HK-2 (cell line): ENCODE results near the gene AANAT.

Source experiments
- DNase-seq: peaks from one replicate; pipeline ENCODE4 v3.0.0-alpha.2; 2018; ENCODE audit not compliant: unreplicated experiment

AANAT gene

GRCh38 chr17:76468634-76469010 is 1.2 kb downstream of the AANAT start:
- DNase-seq = no peak

GRCh38 chr17:76469076-76469990 is 1.9 kb downstream of the AANAT start:
- no peak for DNase-seq

- DNase-seq = no peak
Observed at GRCh38 chr17:76469991-76470739, 2.8 kb downstream of the AANAT start.

DNA sequence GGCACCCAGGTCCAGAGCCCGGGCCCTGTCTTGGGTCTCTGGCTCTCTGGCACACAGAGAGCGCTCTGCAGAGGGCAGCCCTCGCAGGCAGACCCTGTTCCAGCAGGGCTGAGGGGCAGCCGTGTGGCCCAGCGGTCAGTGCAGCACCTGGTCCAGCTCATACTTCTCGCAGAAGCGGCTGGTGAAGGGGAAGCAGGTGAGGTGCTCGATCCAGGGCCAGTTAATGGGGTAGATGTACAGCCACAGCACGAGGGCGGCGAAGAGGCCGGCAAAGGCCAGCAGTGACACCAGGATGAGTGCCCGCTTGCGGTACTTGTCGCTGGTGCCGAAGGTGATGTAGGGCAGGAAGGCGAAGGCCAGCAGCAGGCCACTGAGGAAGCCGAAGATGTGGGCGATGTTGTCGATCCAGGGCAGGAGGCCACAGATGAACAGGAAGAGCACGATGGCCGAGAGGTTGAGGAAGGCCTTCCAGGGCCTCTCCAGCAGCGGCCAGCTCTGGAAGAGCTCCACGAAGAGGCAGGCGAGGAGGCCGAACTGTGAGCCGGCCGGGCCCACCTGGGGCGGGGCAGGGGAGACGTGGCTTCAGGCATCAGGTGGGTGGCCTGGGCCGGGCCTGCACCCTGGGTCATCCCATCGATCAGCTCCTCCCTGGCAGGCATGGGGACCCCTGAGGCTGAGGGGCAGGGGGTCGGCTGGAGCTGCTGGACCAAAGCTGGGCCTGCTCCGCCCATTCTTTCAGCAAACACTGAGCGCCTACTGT is 4.3 kb downstream of the AANAT start:
- DNase-seq = no peak

DNA sequence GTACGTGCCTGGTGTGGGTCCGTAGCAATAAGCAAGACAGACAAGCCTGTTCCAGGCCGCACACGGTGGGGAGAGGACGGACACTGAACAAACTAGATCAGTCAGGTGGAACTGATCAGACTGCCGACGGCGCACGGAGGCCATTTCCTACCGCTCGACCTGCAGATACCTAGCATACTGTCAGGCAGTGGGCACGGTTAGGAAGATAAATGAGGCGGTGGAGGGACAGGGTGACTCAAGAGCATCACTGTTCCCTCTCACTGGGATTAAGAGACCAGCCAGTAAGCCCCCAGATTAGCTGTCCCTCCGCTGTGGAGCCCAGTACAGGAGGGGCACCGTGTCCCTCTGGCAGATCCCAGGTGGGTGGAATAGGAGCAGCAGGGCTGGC is 4.8 kb downstream of the AANAT start:
- DNase-seq = no peak

GRCh38 chr17:76472726-76473125 is 5.3 kb downstream of the AANAT start:
- DNase-seq = no peak

DNA sequence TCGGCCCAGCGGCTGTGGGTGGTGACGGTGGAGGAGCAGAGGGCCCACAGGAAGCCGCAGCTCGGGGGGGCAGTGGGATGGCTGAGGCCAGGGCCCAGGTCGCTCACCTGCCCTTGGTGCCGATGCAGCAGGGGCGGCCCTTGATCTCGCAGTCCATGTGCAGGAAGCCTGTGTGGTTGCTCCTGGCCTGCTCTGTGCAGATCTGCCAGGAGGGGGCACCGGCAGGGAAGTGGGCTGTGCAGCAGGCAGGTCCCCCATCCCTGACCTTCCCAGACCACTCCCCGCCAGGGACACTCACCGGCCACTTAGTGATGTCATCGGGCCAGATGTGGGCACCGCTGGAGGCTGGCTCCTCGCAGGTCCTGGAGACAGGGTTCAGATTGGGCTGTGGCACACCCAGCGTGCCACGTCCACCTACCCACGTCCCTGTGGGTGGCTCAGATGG is 6.2 kb downstream of the AANAT start:
- DNase-seq = no peak

DNA sequence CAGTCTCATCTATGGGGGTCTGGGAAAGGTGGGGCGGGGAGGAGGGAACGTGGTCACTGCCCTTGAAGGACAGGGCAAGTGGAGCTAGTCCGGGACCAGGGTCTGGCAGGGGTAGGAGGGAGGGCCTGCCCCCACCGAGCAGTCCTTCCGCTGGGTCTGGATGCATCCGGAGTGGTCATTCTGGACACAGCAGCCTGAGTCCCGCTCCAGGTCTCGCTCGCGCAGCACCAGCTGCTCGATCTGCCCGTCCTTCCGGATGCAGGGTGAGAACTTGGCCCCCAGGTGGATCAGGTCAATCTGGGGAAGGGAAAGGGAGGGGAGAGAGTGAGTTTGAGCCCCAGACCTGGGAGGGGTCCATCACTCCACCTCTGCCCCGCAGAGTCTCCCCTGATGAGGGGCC is 6.8 kb downstream of the AANAT start:
- no peak for DNase-seq

DNA sequence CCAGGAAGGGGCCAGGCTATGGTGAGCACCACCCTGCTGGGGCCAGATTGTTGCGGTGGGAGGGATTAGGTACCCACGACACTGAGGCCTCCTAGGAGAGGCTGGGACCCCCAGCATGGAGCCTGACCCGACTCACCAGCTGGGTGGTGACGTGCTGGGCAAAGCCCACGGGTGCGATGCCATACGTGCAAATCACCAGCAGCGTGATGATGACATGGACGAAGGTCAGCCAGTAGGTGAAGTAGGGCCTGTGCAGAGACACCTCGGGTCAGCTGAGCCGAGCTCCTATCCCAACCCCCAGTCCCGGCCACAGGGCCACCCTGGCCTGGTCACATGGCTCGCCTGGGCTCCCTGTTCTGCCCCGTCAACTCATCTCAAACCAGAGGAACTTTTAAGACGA is 7.5 kb downstream of the AANAT start:
- no peak for DNase-seq

- DNase-seq = no peak
Observed at GRCh38 chr17:76475302-76475701, 7.9 kb downstream of the AANAT start.

DNA sequence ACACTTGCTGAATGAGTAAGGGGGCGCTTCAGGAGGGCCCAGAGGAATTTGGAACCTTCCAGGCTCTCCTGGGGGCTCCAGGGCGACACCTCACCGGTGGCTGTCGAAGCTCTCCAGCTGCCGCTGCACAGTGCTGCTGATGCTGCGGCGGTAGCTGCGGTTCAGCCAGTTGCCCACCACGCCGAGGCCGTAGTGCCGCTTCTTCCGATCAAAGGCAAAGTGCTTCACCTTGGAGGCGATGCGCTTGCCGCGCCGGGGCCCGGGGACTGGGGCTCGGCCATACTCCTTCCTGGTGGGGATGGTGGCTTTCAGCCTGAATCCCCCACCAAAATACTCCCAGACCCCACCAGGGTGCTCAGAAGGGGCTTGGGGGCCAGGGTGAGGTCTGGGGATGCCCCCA is 9.3 kb downstream of the AANAT start:
- DNase-seq = no peak

DNA sequence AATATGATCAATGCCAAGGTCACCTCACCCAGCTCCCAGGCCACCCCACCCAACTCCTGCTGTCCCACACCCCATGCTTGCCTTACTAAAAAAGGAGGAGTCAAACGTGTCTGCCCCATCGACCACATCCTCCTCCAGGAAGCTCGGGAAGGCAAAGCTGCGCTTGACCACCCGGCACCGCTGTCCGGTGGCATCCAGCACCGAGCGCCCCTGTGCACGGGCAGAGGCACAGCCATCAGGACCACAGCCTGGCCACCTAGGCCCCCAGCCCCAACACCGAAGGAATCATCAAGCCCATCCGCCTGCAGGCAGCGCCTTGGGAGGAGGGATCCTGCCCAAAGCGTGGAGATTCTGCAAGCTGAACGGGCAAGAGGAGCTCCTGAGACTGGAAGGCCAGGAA is 10.2 kb downstream of the AANAT start:
- DNase-seq = no peak

DNA sequence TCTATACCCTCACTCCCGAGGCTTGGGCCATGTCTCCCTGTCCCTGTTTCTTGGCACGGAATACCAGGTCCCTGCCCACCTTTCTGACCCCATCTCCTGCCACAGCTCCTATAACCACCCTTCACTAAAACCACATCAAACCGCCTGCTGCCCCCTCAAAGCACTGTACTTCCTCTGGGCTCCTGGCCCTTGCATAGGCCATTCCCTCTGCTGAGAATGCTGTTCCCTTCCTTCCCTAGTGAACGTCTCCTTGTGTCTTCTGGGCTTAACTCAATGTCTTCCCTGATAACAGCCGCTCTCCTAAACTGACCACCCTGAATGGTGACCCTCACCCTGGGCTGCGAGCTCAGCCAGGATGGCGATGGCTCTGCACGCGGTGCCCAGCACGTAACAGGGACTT is 10.7 kb downstream of the AANAT start:
- no peak for DNase-seq

- DNase-seq = no peak
Observed at GRCh38 chr17:76478730-76479514, 11.5 kb downstream of the AANAT start.

DNA sequence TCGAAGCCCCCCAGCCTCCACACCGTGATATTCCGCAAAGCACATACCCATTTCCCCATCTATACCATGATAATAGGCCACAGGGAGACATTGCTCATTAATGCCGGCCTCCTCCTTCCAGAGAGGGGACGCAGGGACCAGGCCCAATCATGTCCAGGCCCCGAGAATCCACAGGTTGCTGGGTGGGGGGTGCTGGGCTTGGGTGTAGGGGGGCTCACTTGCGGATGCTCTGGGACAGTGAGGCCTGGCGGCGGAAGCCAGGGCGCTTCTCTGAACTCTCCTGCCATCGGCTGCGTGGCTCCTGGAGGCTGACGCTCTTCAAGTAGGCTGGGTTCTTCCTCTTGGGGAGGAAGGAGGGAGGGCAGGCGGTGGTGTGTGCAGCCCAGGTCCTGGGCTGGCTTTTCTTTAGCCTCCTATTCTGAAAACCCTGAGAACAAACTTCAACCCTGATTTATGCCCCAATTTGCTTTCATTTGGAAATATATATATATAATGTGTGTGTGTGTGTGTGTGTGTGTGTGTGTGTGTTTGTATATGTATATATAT is 12.2 kb downstream of the AANAT start:
- no peak for DNase-seq

DNA sequence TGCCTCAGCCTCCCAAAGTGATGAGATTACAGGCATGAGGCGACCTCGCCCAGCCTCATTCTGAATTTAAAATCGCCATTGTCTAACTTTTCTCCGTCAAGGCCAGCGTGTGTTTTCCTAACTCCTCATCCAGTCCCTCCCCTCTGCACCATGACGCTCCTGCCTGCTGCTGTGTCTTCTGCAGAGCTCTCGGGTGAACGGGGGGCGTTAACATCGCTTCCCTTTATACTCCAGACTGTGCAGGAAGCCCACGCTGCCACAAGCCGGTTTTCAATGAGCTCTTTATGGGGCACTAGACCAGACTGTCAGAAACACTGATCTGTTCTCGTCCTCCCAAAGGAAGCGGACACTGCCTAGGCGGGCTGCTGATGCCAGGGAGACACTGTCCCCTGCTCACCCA is 13.2 kb downstream of the AANAT start:
- no peak for DNase-seq

- no peak for DNase-seq
Observed at GRCh38 chr17:76481071-76481655, 13.8 kb downstream of the AANAT start.

DNA sequence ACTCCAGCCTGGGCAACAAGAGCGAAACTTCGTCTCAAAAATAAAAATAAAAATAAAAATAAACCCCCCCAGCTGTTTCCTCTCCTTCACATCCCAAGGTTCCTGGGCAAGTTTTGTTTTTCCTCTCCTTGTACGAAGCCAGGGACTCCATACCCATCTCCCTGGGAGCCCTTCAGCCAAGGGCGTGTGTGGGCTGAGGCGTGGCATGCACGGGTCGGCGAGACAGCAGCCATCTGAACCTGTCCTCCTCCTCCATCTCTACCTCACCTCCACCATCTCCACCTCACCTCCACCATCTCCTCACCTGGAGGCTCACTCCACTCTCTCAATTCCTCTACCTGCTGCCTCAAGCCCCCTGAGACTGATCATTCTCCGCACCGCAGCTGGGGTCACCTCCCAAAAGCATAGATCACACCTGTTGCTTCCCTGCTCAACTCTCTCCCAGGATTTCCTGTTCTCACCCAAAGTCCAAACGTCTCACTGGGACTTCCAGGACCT is 16.9 kb downstream of the AANAT start:
- DNase-seq = no peak

GRCh38 chr17:76485569-76485968 is 18.2 kb downstream of the AANAT start:
- DNase-seq = no peak

GRCh38 chr17:76487451-76488192 is 20.2 kb downstream of the AANAT start:
- no peak for DNase-seq
